Prostate gland (tissue), 2 donors: ENCODE data around the gene DNAAF5.

Experiments used
- POLR2A ChIP-seq: fragments of 450-650 bp; IDR thresholded peaks from one replicate; pipeline ENCODE4 v1.6.1; 2016; ENCODE audit warnings: antibody characterized with exemption, mild to moderate bottlenecking
- TF ChIP-seq, protein P1 (sequence below), 4 experiments: fragments of 200-600 bp in 2 of 4; fragments of 450-650 bp in 2 of 4; sonication (generic) in 2 of 4; IDR thresholded peaks; 1 replicate in 3 of 4; 2 replicates in 1 of 4; pipeline ENCODE4 v1.5.1; 2016 to 2019; ENCODE audit warnings: antibody characterized with exemption in 4 of 4, mild to moderate bottlenecking in 2 of 4, moderate library complexity in 2 of 4

DNA sequence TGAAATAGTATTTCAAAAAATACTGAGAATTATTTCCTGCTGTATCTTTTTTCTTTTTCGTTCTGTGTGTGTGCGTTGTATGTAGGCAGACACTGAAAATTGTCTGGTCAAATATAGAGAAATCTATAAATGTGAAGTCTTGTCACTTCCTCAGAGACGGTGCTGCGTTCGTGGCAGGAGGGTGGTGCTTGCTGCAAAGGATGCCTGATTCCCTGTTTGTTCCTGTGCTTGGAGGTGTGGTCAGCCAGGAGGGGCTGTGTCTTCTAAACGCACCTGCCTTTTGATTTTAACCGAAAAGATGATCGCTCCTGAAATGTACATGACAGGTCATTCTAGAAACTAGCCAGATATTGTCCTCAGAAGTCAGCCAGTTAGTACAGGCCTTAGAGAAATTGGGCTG, 33.1 kb downstream of the DNAAF5 start:
- TF ChIP-seq, protein P1, sequence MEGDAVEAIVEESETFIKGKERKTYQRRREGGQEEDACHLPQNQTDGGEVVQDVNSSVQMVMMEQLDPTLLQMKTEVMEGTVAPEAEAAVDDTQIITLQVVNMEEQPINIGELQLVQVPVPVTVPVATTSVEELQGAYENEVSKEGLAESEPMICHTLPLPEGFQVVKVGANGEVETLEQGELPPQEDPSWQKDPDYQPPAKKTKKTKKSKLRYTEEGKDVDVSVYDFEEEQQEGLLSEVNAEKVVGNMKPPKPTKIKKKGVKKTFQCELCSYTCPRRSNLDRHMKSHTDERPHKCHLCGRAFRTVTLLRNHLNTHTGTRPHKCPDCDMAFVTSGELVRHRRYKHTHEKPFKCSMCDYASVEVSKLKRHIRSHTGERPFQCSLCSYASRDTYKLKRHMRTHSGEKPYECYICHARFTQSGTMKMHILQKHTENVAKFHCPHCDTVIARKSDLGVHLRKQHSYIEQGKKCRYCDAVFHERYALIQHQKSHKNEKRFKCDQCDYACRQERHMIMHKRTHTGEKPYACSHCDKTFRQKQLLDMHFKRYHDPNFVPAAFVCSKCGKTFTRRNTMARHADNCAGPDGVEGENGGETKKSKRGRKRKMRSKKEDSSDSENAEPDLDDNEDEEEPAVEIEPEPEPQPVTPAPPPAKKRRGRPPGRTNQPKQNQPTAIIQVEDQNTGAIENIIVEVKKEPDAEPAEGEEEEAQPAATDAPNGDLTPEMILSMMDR (IDR thresholded peaks at IDR 0.05), result no peak
- TF ChIP-seq POLR2A, result no peak
